ENCODE data around the gene RXFP1.

Gene RXFP1

GRCh38 chr4:158541506-158541905 is 19.8 kb downstream of the RXFP1 start:
- DNase-seq (ENCODE audit: low spot score) = no peak

GRCh38 chr4:158543191-158543590 is 21.5 kb downstream of the RXFP1 start:
- DNase-seq (ENCODE audit: low spot score) = no peak

GRCh38 chr4:158544141-158544540 is 22.5 kb downstream of the RXFP1 start:
- DNase-seq (ENCODE audit: low spot score) = no peak

- no peak for DNase-seq (ENCODE audit: low spot score)
Measured at GRCh38 chr4:158553364-158553763, 31.7 kb downstream of the RXFP1 start.

- no peak for DNase-seq (ENCODE audit: low spot score)
Measured at GRCh38 chr4:158560284-158560683, 38.6 kb downstream of the RXFP1 start.

- no peak for DNase-seq (ENCODE audit: low spot score)
Measured at GRCh38 chr4:158566860-158567259, 45.2 kb downstream of the RXFP1 start.

GRCh38 chr4:158571736-158572135 is 50.1 kb downstream of the RXFP1 start:
- no peak for DNase-seq (ENCODE audit: low spot score)

GRCh38 chr4:158572608-158573007 is 50.9 kb downstream of the RXFP1 start:
- DNase-seq (ENCODE audit: low spot score) = no peak

- DNase-seq (ENCODE audit: low spot score) = no peak
Measured at GRCh38 chr4:158578476-158578875, 56.8 kb downstream of the RXFP1 start.

GRCh38 chr4:158580064-158580463 is 58.4 kb downstream of the RXFP1 start:
- DNase-seq (ENCODE audit: low spot score) = no peak

- DNase-seq (ENCODE audit: low spot score) = no peak
Measured at GRCh38 chr4:158581161-158581560, 59.5 kb downstream of the RXFP1 start.

- no peak for DNase-seq (ENCODE audit: low spot score)
Measured at GRCh38 chr4:158586881-158587280, 65.2 kb downstream of the RXFP1 start.

GRCh38 chr4:158588285-158588684 is 66.6 kb downstream of the RXFP1 start:
- DNase-seq (ENCODE audit: low spot score) = no peak

- no peak for DNase-seq (ENCODE audit: low spot score)
Measured at GRCh38 chr4:158588777-158589176, 67.1 kb downstream of the RXFP1 start.

- DNase-seq (ENCODE audit: low spot score) = no peak
Measured at GRCh38 chr4:158590306-158590705, 68.6 kb downstream of the RXFP1 start.

GRCh38 chr4:158590824-158591223 is 69.1 kb downstream of the RXFP1 start:
- DNase-seq (ENCODE audit: low spot score) = no peak

- no peak for DNase-seq (ENCODE audit: low spot score)
Measured at GRCh38 chr4:158597879-158598596, 76.4 kb downstream of the RXFP1 start.

GRCh38 chr4:158599150-158599549 is 77.5 kb downstream of the RXFP1 start:
- DNase-seq (ENCODE audit: low spot score) = no peak

GRCh38 chr4:158599765-158600498 is 78.2 kb downstream of the RXFP1 start:
- DNase-seq (ENCODE audit: low spot score) = no peak

GRCh38 chr4:158604369-158604768 is 82.7 kb downstream of the RXFP1 start:
- no peak for DNase-seq (ENCODE audit: low spot score)

GRCh38 chr4:158605393-158605792 is 83.7 kb downstream of the RXFP1 start:
- DNase-seq (ENCODE audit: low spot score) = no peak

GRCh38 chr4:158606969-158607368 is 85.3 kb downstream of the RXFP1 start:
- DNase-seq (ENCODE audit: low spot score) = no peak

- no peak for DNase-seq (ENCODE audit: low spot score)
Measured at GRCh38 chr4:158609116-158609515, 87.4 kb downstream of the RXFP1 start.

- no peak for DNase-seq (ENCODE audit: low spot score)
Measured at GRCh38 chr4:158610790-158611189, 89.1 kb downstream of the RXFP1 start.
